Measurements from ENCODE around the gene SNX18. TPM values are rescaled to one million over a fixed set of nuclear protein-coding genes. Genes with fewer than 3 reads are reported as not detected.
A peak's percentile ranks its signal among the peaks of the same experiment; 100 is the strongest.

The SNX18 gene
- polyA plus RNA-seq, 1 of the 3 experiments (the other 2 are of a cell fraction) = 4.6 TPM

DNA sequence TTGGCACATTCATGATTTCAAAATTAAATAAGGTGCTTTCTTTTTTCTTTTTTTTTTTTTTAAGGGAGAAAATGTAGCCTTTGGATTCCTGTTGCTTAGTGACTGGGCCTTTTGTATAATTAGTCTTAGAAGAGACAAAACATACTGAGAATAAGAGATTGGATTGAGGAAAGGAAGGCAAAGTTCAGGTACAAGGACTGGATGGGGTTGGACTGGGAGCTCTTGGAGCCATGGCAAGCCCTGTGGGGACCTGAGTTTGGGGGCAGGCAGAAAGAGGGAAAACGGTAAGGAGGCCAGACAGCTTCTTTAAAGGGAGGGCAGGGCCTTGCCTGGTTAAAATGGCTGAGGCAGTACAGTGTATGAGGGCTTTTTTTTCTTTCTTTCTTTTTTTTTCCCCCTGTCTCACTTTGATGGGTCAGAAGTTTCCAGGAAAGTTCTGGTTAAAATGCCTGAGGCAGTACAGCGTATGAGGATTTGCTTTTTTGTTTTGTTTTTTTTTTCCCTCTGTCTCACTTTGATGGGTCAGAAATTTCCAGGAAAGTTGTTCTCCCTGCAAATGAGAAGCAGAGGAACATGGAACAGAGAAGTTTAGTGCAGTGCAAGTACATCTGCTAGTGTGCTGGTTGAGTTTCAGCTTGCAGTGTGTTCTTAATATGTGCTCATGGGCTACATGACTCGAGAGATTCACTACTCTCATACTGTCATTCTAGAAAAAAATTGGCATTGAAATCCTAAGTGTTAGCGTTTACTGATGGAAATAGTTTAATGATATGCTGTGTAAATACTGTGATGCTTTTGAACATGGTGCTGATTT is 16.8 kb downstream of the SNX18 start:
- H3K9me3 ChIP-seq = no peaks in the 10 kb centered on the region
- WGBS (ENCODE audit: low lambda C conversion rate) = 87% methylated on average over 4 of the region's 4 CpGs
- H3F3A ChIP-seq (replicated peaks; ENCODE audit: insufficient read depth) = no peaks in the 10 kb centered on the region
- H3K4me3 ChIP-seq (ENCODE audit: low read depth in 2 of 2, low read length in 1 of 2) = no peak overlapping the region
- POLR2A ChIA-PET = no interaction called here
- peaks cover 14% of the 10 kb centered on the region; the same call in 1 of the 2 replicates for H3K79me2 ChIP-seq (ENCODE audit: insufficient read depth)
- CTCF ChIA-PET = interaction anchor here (1.3 kb wide), 1 partner anchor 317 kb away, joined by 3 read pairs; no protein-coding TSS in a partner anchor
- no peak overlapping the region for H3K4me2 ChIP-seq
- H3K27ac ChIP-seq (ENCODE audit: low read depth in 2 of 2, low read length in 1 of 2) = peak overlapping the region in 1 of 2 experiments; percentile 16; a peak in 1 of 4 replicates
- H2AFZ ChIP-seq (ENCODE audit: low read depth) = no peak overlapping the region
- TF ChIP-seq, protein P1, sequence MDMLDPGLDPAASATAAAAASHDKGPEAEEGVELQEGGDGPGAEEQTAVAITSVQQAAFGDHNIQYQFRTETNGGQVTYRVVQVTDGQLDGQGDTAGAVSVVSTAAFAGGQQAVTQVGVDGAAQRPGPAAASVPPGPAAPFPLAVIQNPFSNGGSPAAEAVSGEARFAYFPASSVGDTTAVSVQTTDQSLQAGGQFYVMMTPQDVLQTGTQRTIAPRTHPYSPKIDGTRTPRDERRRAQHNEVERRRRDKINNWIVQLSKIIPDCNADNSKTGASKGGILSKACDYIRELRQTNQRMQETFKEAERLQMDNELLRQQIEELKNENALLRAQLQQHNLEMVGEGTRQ (IDR thresholded peaks at IDR 0.05; ENCODE audit: borderline replicate concordance, low read depth, low read length) = no peak
- TF ChIP-seq TEAD4 (IDR thresholded peaks at IDR 0.05; ENCODE audit: borderline replicate concordance, insufficient read depth) = no peak
- no peak for TF ChIP-seq RXRA (IDR thresholded peaks at IDR 0.05; ENCODE audit: borderline replicate concordance, low read depth)
- TF ChIP-seq MEF2A (IDR thresholded peaks at IDR 0.05; ENCODE audit: borderline replicate concordance, low read depth) = no peak
- no peak for TF ChIP-seq GATA2 (CRISPR knock-in tag; IDR thresholded peaks at IDR 0.05)
- TF ChIP-seq, protein P2, sequence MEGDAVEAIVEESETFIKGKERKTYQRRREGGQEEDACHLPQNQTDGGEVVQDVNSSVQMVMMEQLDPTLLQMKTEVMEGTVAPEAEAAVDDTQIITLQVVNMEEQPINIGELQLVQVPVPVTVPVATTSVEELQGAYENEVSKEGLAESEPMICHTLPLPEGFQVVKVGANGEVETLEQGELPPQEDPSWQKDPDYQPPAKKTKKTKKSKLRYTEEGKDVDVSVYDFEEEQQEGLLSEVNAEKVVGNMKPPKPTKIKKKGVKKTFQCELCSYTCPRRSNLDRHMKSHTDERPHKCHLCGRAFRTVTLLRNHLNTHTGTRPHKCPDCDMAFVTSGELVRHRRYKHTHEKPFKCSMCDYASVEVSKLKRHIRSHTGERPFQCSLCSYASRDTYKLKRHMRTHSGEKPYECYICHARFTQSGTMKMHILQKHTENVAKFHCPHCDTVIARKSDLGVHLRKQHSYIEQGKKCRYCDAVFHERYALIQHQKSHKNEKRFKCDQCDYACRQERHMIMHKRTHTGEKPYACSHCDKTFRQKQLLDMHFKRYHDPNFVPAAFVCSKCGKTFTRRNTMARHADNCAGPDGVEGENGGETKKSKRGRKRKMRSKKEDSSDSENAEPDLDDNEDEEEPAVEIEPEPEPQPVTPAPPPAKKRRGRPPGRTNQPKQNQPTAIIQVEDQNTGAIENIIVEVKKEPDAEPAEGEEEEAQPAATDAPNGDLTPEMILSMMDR (IDR thresholded peaks at IDR 0.05) = no peak
- no peak for TF ChIP-seq CHD2 (IDR thresholded peaks at IDR 0.05; ENCODE audit: low read length, partially characterized antibody)
- TF ChIP-seq, protein P3, sequence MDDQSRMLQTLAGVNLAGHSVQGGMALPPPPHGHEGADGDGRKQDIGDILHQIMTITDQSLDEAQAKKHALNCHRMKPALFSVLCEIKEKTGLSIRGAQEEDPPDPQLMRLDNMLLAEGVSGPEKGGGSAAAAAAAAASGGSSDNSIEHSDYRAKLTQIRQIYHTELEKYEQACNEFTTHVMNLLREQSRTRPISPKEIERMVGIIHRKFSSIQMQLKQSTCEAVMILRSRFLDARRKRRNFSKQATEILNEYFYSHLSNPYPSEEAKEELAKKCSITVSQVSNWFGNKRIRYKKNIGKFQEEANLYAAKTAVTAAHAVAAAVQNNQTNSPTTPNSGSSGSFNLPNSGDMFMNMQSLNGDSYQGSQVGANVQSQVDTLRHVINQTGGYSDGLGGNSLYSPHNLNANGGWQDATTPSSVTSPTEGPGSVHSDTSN (IDR thresholded peaks at IDR 0.05) = no peak
- no peak for TF ChIP-seq POLR2AphosphoS5 (IDR thresholded peaks at IDR 0.05; ENCODE audit: low read depth, low read length)
- no peak for TF ChIP-seq ELF1 (IDR thresholded peaks at IDR 0.05)
- no peak for TF ChIP-seq SIN3A (IDR thresholded peaks at IDR 0.05; ENCODE audit: borderline replicate concordance, low read depth, low read length)
- TF ChIP-seq, protein P4, sequence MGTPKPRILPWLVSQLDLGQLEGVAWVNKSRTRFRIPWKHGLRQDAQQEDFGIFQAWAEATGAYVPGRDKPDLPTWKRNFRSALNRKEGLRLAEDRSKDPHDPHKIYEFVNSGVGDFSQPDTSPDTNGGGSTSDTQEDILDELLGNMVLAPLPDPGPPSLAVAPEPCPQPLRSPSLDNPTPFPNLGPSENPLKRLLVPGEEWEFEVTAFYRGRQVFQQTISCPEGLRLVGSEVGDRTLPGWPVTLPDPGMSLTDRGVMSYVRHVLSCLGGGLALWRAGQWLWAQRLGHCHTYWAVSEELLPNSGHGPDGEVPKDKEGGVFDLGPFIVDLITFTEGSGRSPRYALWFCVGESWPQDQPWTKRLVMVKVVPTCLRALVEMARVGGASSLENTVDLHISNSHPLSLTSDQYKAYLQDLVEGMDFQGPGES (IDR thresholded peaks at IDR 0.05; ENCODE audit: low read depth, low read length) = no peak
- no peak for TF ChIP-seq TAF1 (IDR thresholded peaks at IDR 0.05; ENCODE audit: borderline replicate concordance, low read depth, low read length)
- TF ChIP-seq SMC3 (IDR thresholded peaks at IDR 0.05; ENCODE audit: low read depth, low read length) = no peak
- TF ChIP-seq EZH2phosphoT487 (IDR thresholded peaks at IDR 0.05; ENCODE audit: borderline replicate concordance, low read depth) = no peak
- TF ChIP-seq YY1 (IDR thresholded peaks at IDR 0.05; ENCODE audit: low read depth) = no peak
- no peak for TF ChIP-seq RAD21 (IDR thresholded peaks at IDR 0.05; ENCODE audit: low read length)
- no peak for TF ChIP-seq FOSL2 (IDR thresholded peaks at IDR 0.05; ENCODE audit: borderline replicate concordance, low read depth)
- no peak for TF ChIP-seq NFIC (IDR thresholded peaks at IDR 0.05; ENCODE audit: borderline replicate concordance)
- H3K27me3 ChIP-seq (ENCODE audit: insufficient read depth) = no peaks in the 10 kb centered on the region
- H3K36me3 ChIP-seq (replicated peaks in 1 of 2; ENCODE audit: control insufficient read depth in 1 of 2, insufficient read depth in 2 of 2, low read length in 1 of 2) = no peaks in the 10 kb centered on the region
- peaks cover 0 to 13% of the 10 kb centered on the region in 2 experiments; a peak in 2 of 4 replicates for H3K4me1 ChIP-seq (ENCODE audit: control insufficient read depth in 1 of 2, insufficient read depth in 2 of 2, low read depth in 1 of 2, low read length in 1 of 2)
- no peaks in the 10 kb centered on the region for H3K9me2 ChIP-seq
- H3K9ac ChIP-seq = no peak overlapping the region
- DNase-seq = no peak
- no peaks in the 10 kb centered on the region for H4K20me1 ChIP-seq (ENCODE audit: insufficient read depth)
